Germinal center (tissue), 1 donor: ENCODE measurements around the gene PPP1R1B.
"Not testable (repeated sequence)": the region's sequence is repeated elsewhere in the genome, so short reads cannot be mapped to it uniquely, and the experiment has no call there.

Experiments
- DNase-seq: peaks from one replicate; pipeline ENCODE4 v3.0.0; 2012; ENCODE audit warnings: mixed read lengths, low spot score

The PPP1R1B gene

DNA sequence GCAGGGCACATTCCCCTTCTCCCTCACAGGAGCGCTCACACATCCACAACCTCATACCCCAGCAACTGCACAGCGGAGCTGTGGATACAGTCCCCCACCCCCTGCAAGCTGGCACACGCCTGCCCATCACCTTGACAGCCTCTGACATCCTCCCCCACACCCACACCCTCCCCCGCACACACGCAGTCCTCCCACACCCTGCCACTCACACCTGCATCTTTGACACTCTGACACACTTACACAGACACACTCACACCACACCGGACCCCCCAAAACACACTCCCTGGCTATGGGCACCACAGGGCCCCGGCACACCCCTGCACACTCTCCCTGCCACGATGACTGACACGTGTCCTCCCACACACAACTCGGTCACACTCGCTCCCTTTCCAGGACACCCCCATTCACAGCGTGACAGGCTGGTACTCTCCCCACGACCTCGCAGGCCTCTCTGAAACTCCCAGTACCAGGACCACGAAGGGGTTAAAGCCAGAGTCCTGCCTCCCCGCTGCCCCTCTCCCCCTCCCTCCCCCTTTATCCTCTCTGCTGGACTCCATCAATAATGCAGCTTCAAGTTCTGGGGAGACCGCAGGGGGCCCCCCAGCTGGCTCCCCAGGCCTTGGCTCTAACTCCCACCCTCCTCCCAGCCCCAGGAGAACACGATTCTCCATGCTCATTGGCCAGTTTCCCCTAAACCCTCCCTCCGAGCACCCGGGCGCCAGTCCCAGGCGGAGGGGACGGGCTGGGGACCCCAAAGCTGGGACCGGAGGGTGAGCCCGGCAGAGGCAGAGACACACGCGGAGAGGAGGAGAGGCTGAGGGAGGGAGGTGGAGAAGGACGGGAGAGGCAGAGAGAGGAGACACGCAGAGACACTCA, at the start of gene PPP1R1B:
Gene PPP1R1B (plus strand): TSS at position 782 of the 876 bp plus-strand sequence. CDS start 441 bp downstream, outside the sequence.
- no peak for DNase-seq

GRCh38 chr17:39578272-39578671, 48.5 kb upstream of the PPP1R1B start:
- DNase-seq = no peak

- no peak for DNase-seq
Measured at GRCh38 chr17:39579318-39580081, 47.3 kb upstream of the PPP1R1B start.

DNA sequence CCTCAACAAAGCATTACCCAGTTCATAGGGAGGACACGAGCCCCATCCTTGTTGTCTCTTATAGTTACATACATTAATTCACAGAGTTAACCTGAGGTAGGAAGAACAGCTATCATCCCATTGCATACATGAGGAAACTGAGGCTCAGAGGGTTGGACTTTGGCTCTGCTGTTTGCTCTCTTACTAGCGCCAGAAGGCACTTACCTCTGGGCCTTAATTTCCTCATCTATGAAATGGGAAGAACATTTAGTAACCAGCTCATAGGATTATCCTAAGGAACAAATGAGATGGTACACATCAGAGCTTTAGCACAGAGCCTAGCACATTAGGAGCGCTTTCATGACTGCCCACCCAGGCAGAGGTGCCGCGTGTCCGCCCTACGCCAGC, 46.7 kb upstream of the PPP1R1B start:
- no peak for DNase-seq

DNA sequence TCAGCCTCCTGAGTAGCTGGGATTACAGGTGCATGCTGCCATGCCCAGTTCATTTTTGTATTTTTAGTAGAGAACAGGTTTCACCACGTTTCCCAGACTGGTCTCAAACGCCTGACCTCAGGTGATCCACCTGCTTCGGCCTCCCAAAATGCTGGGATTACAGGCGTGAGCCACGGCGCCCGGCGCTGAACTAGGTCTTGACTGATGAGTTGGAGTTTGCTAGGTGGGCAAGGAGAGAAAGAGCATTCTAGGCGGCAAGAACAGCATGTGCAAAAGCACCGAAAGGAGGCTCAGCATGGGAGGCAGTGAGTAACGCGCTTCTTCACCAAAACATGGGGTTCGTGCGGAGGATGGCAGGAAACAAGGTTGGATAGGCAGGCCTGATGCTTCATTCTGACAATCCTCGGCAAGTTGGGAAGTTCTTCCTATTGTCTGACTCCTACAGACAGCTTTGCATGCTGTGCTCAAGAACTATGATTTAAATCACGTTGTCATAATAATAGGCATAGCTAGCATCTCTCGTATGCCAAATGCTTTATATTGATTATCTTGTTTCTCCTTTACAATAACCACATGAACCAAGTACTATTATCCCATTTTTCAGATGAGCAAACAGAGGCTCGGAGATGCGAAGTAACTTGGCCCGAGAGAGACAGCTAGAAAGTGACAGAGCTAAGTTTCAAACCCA, 45.5 kb upstream of the PPP1R1B start:
- DNase-seq = no peak

GRCh38 chr17:39581759-39582085, 45.0 kb upstream of the PPP1R1B start:
- DNase-seq = no peak

- DNase-seq = no peak
Measured at GRCh38 chr17:39582658-39583057, 44.1 kb upstream of the PPP1R1B start.

GRCh38 chr17:39590180-39590579, 36.6 kb upstream of the PPP1R1B start:
- DNase-seq = not testable (repeated sequence)

GRCh38 chr17:39591958-39592954, 34.5 kb upstream of the PPP1R1B start:
- DNase-seq = no peak

- no peak for DNase-seq
Measured at GRCh38 chr17:39593371-39593770, 33.4 kb upstream of the PPP1R1B start.

- no peak for DNase-seq
Measured at GRCh38 chr17:39595294-39595693, 31.5 kb upstream of the PPP1R1B start.

- no peak for DNase-seq
Measured at GRCh38 chr17:39595928-39596510, 30.7 kb upstream of the PPP1R1B start.

GRCh38 chr17:39596543-39597267, 30.0 kb upstream of the PPP1R1B start:
- DNase-seq = no peak

DNA sequence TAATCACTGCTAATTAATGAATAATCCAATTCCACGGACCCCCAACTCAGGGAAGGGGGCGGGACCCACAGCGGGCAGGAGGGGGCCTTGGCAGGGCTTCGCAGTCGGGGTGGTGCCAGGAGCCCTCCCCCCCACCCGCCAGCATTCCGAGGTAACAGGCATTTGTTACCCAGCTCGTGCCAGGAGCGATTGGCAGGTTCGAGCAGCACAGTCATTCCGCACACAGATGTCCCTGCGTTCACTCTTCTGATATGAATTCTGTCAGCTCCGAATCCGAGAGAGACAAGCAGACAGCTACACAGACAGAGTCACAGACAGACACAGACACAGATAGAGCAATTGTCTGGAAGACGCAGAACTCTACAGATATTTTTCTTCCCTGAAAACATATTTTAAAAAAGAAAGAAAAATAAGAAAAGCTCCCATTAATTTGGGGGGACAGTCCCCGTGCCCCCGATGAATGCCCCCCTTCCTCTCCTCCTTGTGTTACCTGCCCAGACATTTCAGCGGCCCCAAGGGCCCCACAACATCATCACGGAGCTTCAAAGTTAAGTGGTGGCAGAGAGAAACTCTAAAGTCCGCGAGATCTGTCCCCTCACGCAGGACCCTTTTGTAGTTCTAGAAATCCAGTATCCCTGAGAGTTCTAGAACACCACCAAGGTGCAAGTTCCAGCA, 29.2 kb upstream of the PPP1R1B start:
- no peak for DNase-seq

- DNase-seq = no peak
Measured at GRCh38 chr17:39598047-39598481, 28.7 kb upstream of the PPP1R1B start.

GRCh38 chr17:39598630-39599003, 28.1 kb upstream of the PPP1R1B start:
- no peak for DNase-seq

DNA sequence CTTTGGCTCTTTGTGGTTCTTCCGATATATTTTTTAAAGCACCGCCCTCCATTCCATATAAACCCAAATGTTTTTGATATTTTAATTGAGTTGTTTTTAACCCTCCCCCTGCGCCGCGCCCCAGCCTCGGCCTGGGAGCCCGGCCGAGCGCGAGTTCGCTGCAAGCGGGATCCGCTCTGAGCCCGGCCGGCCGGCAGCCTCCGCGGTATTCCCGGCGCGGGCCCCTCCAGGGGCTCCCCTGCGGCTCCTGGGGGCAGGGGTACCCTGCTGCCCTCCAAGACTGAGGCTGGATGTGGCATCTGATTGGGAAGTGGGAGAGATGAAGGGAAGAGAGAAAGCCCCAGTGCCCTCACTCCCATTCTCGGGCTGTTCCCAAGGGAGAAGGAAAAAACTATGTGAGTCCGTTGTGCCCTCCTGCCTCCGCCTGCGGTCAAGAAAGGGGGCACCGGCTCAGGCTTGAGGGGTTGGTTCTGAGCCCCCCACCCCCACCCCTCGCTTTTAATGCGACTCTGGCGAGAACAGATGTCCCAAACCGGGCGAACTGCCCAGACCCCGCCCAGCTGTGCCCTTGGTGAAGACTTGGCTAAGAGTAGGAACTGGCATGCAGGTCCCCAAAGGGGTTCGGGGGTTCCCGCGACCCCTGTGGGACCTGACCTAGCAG, 27.6 kb upstream of the PPP1R1B start:
- DNase-seq = no peak

DNA sequence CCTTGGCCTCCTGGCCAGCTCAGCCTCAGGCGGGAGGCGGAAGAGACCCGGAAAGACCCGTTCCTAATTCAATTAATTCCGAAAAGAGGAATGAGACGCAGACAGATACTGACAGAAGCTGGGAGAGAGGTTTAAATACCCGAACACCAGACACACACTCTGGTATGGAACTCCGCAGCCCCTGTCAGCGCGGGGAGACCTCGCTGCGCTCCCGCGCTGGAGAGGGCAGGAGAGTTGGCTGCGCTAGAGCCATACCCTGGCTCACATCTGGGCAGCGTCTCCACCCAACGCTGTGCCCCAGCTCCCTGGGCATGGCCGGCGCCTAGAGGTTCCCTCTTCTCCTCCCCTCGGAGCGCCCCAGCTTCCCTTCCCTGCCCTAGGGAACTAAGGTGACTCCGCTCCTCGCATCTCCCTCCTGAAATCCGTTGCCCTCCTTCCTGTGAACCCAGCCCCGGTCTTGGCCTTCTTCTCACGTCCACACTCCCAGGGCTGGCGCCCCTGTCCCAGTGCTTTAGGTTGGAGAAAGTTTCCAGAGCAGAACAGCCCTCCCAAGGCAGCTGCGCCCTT, 27.0 kb upstream of the PPP1R1B start:
- no peak for DNase-seq
